Measurements from ENCODE around the gene WIPI1. TPM values are rescaled to one million over a fixed set of nuclear protein-coding genes. Genes with fewer than 3 reads are reported as not detected.

Gene WIPI1
- total RNA-seq, 1 donor: 190 TPM

GRCh38 chr17:68403122-68403521 is 54.2 kb downstream of the WIPI1 start:
- H3K79me2 ChIP-seq (ENCODE audit: insufficient read depth, low read length): no peaks in the 10 kb centered on the region
- H3K27me3 ChIP-seq (ENCODE audit: insufficient read depth, low read length): no peaks in the 10 kb centered on the region
- H3K9me3 ChIP-seq (ENCODE audit: low read depth, low read length): no peaks in the 10 kb centered on the region
- no peak overlapping the region for H3K27ac ChIP-seq (ENCODE audit: low read depth, low read length)
- no peaks in the 10 kb centered on the region for H4K20me1 ChIP-seq (ENCODE audit: insufficient read depth, low read length)
- H2AFZ ChIP-seq (ENCODE audit: low read length): no peak overlapping the region
- H3K4me1 ChIP-seq (ENCODE audit: insufficient read depth, low read length): peaks cover 23% of the 10 kb centered on the region
- H3K36me3 ChIP-seq (ENCODE audit: insufficient read depth, low read length): no peaks in the 10 kb centered on the region
- H3K4me2 ChIP-seq (ENCODE audit: insufficient read depth, low read length): no peak overlapping the region
- no peak for TF ChIP-seq CTCF (IDR thresholded peaks at IDR 0.05; ENCODE audit: extremely low read depth, low read depth, low read length)
- DNase-seq (ENCODE audit: insufficient read length, low spot score, missing footprints): no peak
- no peak overlapping the region for H3K4me3 ChIP-seq (ENCODE audit: insufficient read depth, low read length)

GRCh38 chr17:68401288-68401687 is 56.0 kb downstream of the WIPI1 start:
- H3K79me2 ChIP-seq (ENCODE audit: insufficient read depth, low read length): no peaks in the 10 kb centered on the region
- no peak overlapping the region for H3K4me3 ChIP-seq (ENCODE audit: insufficient read depth, low read length)
- H4K20me1 ChIP-seq (ENCODE audit: insufficient read depth, low read length): no peaks in the 10 kb centered on the region
- H3K4me2 ChIP-seq (ENCODE audit: insufficient read depth, low read length): no peak overlapping the region
- no peak overlapping the region for H2AFZ ChIP-seq (ENCODE audit: low read length)
- no peak for TF ChIP-seq CTCF (IDR thresholded peaks at IDR 0.05; ENCODE audit: extremely low read depth, low read depth, low read length)
- no peaks in the 10 kb centered on the region for H3K27me3 ChIP-seq (ENCODE audit: insufficient read depth, low read length)
- DNase-seq (ENCODE audit: insufficient read length, low spot score, missing footprints): no peak
- no peaks in the 10 kb centered on the region for H3K9me3 ChIP-seq (ENCODE audit: low read depth, low read length)
- H3K36me3 ChIP-seq (ENCODE audit: insufficient read depth, low read length): no peaks in the 10 kb centered on the region
- no peak overlapping the region for H3K27ac ChIP-seq (ENCODE audit: low read depth, low read length)
- H3K4me1 ChIP-seq (ENCODE audit: insufficient read depth, low read length): peaks cover 23% of the 10 kb centered on the region

GRCh38 chr17:68400404-68400735 is 56.9 kb downstream of the WIPI1 start:
- DNase-seq (ENCODE audit: insufficient read length, low spot score, missing footprints): no peak
- TF ChIP-seq CTCF (IDR thresholded peaks at IDR 0.05; ENCODE audit: extremely low read depth, low read depth, low read length): no peak
- Histone ChIP-seq H2AFZ (ENCODE audit: low read length) (peak overlapping the region; percentile 38), H4K20me1 (ENCODE audit: insufficient read depth, low read length) (no peaks in the 10 kb centered on the region), H3K36me3 (ENCODE audit: insufficient read depth, low read length) (no peaks in the 10 kb centered on the region), H3K9me3 (ENCODE audit: low read depth, low read length) (no peaks in the 10 kb centered on the region), H3K4me1 (ENCODE audit: insufficient read depth, low read length) (peaks cover 23% of the 10 kb centered on the region), H3K27me3 (ENCODE audit: insufficient read depth, low read length) (no peaks in the 10 kb centered on the region), H3K79me2 (ENCODE audit: insufficient read depth, low read length) (no peaks in the 10 kb centered on the region), H3K4me3 (ENCODE audit: insufficient read depth, low read length) (no peak overlapping the region), H3K4me2 (ENCODE audit: insufficient read depth, low read length) (peak overlapping the region; percentile 62), H3K27ac (ENCODE audit: low read depth, low read length) (peak overlapping the region; percentile 20)

GRCh38 chr17:68399638-68400403 is 57.5 kb downstream of the WIPI1 start:
- DNase-seq (ENCODE audit: insufficient read length, low spot score, missing footprints): no peak
- H3K4me3 ChIP-seq (ENCODE audit: insufficient read depth, low read length): peak overlapping the region; percentile 16

More at GRCh38 chr17:68399638-68400403, 57.5 kb downstream of the WIPI1 start:
- H3K36me3 ChIP-seq (ENCODE audit: insufficient read depth, low read length): no peaks in the 10 kb centered on the region
- no peaks in the 10 kb centered on the region for H3K9me3 ChIP-seq (ENCODE audit: low read depth, low read length)
- TF ChIP-seq CTCF (IDR thresholded peaks at IDR 0.05; ENCODE audit: extremely low read depth, low read depth, low read length): no peak
- peak overlapping the region; percentile 38 for H2AFZ ChIP-seq (ENCODE audit: low read length)
- no peaks in the 10 kb centered on the region for H3K79me2 ChIP-seq (ENCODE audit: insufficient read depth, low read length)
- no peaks in the 10 kb centered on the region for H3K27me3 ChIP-seq (ENCODE audit: insufficient read depth, low read length)
- H3K4me1 ChIP-seq (ENCODE audit: insufficient read depth, low read length): peaks cover 23% of the 10 kb centered on the region
- peak overlapping the region; percentile 62 for H3K4me2 ChIP-seq (ENCODE audit: insufficient read depth, low read length)
- no peaks in the 10 kb centered on the region for H4K20me1 ChIP-seq (ENCODE audit: insufficient read depth, low read length)
- H3K27ac ChIP-seq (ENCODE audit: low read depth, low read length): peak overlapping the region; percentile 20
